Camera-type eye (tissue), 1 donor: ENCODE data around the gene RP2. TPM values are rescaled to one million over a fixed set of nuclear protein-coding genes. Genes with fewer than 3 reads are reported as not detected.

Experiments
- total RNA-seq: library from RNA; depleted of rRNA; stranded (reverse); fragments of >200 nt; gene quantifications from one replicate; pipeline ENCODE4 v1.2.3, GENCODE V29; 2014

RP2 gene
- total RNA-seq, result 19.2 TPM

GRCh38 chrX:46836701-46837557 is at the start of gene RP2:
TSS of gene RP2 (plus strand) at chrX:46837043. CDS start at chrX:46837101, 58 bp downstream.

GRCh38 chrX:46912098-46912602 is 75.3 kb downstream of the RP2 start, which contains the start of gene JADE3:
TSS of gene JADE3 (plus strand) at chrX:46912421. CDS start at chrX:46984895, 72,474 bp downstream.

Other genes starting within 250 kb of the RP2 start
- gene SLC9A7, start 77.9 kb upstream of the RP2 start, total RNA-seq, result 21.4 TPM
- gene JADE3, start 75.4 kb downstream of the RP2 start, total RNA-seq, result 14.0 TPM
- 11.4 TPM for gene RGN, start 241.4 kb downstream of the RP2 start, total RNA-seq